ENCODE data around the gene VAMP7.
A peak's percentile ranks its signal among the peaks of the same experiment; 100 is the strongest.
"Not testable (repeated sequence)": the region's sequence is repeated elsewhere in the genome, so short reads cannot be mapped to it uniquely, and the experiment has no call there.

Gene VAMP7, protein sequence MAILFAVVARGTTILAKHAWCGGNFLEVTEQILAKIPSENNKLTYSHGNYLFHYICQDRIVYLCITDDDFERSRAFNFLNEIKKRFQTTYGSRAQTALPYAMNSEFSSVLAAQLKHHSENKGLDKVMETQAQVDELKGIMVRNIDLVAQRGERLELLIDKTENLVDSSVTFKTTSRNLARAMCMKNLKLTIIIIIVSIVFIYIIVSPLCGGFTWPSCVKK

DNA sequence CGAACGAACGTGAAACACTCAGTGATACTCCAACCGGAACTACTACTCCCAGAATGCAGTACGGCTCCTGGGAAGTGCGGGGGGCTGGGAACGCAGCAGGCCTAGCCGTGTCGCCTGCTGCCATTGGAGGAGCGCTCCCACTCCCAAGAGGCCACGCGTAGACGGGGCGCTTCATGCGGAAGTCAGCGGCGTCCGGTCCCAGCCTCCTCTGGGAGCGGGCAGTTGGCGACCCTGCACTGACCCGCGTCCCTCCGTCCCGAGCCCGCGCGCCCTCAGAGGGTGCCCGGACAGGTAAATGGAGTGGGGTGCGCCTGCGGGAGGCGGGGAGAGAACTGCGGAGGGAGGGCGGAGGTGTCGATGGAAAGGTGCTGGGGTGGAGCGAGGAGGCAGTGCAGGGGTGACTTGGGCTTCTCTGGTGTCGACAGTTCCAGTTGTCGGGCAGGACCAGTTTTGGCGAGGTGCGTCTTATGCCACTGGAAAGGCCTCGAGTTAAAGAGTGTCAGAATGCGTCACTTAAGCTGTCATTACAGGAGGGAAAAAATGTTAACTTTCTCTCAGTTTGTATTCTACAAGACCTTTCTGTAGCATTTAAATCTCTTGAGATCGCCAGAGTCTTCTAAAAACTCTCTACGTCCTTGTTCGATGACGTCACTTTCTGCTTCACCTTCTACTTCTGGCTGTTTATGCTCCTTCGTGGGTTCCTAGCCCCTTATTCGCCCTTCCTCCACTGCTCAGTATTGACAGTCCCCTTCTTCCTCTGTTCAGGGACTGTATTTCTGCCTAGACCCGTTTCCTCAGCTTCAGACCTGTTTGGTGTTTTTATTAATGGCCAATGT is at the start of gene VAMP7:
Gene VAMP7 (plus strand): TSS at position 188 of the 836 bp plus-strand sequence. CDS start 8,122 bp downstream, outside the sequence.
- peak; percentile 65 for DNase-seq (ENCODE audit: low spot score)

DNA sequence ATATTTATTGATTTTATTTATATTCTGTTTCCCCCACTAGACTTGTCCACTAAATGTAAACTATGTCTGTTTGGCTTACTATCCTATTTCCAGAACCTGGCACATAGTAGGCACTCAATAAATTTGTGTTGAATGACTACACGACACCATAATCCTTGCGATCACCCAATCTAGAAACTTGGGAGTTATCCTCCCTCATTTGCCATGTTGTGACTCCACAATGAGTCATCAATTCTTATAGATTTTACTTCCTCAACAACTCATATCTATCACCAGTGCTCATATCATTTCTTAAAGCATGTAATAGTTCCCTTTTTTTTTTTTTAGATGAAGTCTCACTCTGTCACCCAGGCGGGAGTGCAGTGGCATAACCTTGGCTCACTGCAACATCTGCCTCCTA is 39.9 kb upstream of the VAMP7 start:
- DNase-seq (ENCODE audit: low spot score): no peak

DNA sequence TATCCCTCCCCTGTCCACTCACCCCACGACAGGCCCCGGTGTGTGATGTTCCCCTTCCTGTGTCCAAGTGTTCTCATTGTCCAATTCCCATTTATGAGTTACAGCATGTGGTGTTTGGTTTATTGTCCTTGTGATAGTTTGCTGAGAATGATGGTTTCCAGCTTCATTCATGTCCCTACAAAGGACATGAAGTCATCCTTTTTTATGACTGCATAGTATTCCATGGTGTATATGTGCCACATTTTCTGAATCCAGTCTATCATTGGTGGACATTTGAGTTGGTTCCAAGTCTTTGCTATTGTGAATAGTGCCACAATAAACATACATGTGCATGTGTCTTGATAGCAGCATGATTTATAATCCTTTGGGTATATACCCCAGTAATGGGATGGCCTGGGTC is 29.4 kb upstream of the VAMP7 start:
- DNase-seq (ENCODE audit: low spot score): not testable (repeated sequence)

GRCh38 chrX:155857561-155857960 is 23.6 kb upstream of the VAMP7 start:
- DNase-seq (ENCODE audit: low spot score): no peak

- DNase-seq (ENCODE audit: low spot score): peak; percentile 9
These were observed 16.5 kb upstream of the VAMP7 start for GRCh38 chrX:155864655-155865054.

- no peak for DNase-seq (ENCODE audit: low spot score)
These were observed 16.0 kb upstream of the VAMP7 start for GRCh38 chrX:155865193-155865592.

GRCh38 chrX:155867821-155868220 is 13.3 kb upstream of the VAMP7 start:
- DNase-seq (ENCODE audit: low spot score): no peak

DNA sequence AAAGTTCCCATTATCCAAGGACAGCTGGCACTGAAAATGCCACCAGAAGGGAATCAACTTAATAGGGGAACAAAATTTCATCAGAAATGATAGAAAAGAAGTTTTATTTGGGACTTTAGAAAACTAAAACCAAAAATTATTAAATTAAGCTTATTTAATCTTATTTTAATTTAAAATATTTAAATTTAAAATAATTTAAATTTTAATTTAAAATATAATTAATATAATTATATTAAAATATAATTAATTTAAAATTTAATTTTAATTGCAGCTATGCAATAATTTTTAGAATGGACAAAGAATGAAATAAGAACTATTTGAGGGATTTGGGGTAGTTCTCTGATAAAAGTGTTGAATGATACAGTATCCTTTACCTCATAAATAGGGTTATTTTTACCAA is 10.2 kb upstream of the VAMP7 start:
- no peak for DNase-seq (ENCODE audit: low spot score)

GRCh38 chrX:155871934-155872333 is 9.2 kb upstream of the VAMP7 start:
- no peak for DNase-seq (ENCODE audit: low spot score)

DNA sequence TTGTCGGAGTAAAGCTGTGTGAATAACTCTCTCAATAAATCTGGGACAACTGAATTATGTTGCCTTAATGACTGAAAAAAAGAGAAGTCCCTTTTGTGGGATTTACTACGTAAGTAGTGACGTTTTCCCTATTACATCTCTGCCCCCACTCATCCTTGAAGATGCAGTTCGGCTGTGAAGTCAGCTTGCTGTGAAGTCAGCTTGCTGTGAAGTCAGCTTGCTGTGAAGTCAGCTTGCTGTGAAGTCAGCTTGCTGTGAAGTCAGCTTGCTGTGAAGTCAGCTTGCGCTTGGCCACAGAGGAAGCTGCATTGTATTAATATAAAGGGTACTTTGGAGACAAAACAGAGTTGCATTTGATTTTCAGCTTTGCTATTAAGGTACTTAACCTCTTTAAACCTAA is 8.0 kb upstream of the VAMP7 start:
- DNase-seq (ENCODE audit: low spot score): no peak

- no peak for DNase-seq (ENCODE audit: low spot score)
These were observed 6.4 kb upstream of the VAMP7 start for GRCh38 chrX:155874571-155875244.

DNA sequence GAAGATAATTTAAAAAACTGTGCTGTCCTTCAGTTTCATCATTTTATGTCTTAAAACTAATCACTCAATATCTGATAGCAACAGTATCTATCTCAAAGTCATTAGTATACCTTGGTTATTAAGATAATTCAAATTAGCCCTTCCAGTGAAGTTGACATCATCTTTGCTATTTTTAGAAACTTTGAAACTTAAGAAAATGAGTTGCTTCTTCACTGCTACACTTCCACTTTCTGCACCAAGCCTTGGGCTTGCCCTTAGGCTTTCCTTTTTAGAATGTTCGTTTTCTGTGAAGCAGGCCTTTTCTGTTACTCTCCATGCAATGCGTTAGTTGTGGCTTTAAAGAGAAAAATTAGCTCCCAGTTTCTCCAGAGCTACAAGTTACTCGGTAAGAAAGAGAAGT is 4.4 kb upstream of the VAMP7 start:
- no peak for DNase-seq (ENCODE audit: low spot score)

DNA sequence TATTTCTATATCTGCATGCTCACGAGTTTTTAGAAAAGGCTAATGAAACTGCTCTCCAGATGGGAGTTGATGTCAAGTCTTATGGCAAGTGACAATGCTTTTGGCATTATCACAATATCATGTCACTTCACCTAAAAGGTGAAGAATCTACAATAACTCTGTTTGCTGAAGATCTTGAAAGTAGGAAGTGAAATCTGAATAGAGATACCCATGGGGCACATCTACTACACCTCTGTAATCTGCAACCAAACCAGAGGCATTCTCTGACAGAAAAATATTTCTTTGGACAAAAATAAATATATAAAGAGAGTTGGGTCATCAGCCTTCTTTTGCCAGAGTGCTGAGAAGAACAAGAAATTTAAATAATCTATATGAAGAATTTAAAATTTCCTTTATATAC is 3.9 kb upstream of the VAMP7 start:
- DNase-seq (ENCODE audit: low spot score): no peak

GRCh38 chrX:155880586-155881157 is 473 bp upstream of the VAMP7 start:
- DNase-seq (ENCODE audit: low spot score): no peak

- no peak for DNase-seq (ENCODE audit: low spot score)
These were observed 5.3 kb downstream of the VAMP7 start for GRCh38 chrX:155886409-155886808.

DNA sequence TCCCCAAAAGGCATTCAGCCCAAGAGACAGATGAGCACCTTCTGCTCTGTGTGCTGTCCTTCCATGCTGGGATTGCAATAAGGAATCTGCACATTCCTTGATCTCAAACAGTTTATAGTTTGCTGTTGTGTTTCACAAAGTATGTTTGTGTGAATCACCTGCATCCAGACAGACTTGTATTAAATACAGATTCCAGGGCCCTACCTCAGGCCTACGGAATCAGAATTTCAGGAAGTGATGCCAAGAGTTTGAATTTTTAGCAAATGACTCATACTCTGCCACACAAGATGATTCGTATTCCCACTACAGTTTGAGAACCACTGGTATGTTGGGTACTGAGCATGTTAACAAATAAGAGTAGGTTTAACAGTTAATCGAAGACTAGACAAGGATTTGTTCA is 7.0 kb downstream of the VAMP7 start:
- peak; percentile 8 for DNase-seq (ENCODE audit: low spot score)

- no peak for DNase-seq (ENCODE audit: low spot score)
These were observed 8.2 kb downstream of the VAMP7 start for GRCh38 chrX:155889328-155889727.

GRCh38 chrX:155891446-155892210 is 10.5 kb downstream of the VAMP7 start:
- DNase-seq (ENCODE audit: low spot score): no peak

DNA sequence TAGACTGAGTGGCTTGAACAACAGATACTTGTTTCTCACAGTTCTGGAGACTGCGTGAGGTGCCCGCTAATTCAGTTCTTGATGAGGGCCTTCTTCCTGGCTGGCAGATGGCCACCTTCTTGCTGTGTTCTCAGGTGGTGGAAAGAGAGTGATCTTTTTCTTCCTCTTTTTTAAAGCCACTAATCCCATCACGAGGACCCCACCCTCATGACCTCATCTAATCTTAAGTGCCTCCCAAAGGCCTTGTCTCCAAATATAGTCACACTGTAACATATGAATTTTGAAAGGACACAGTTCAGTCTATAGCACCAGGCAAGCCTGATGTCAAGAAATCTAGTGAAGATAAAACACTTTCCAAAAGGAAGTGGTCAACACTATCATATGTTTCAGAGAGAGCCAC is 12.4 kb downstream of the VAMP7 start:
- no peak for DNase-seq (ENCODE audit: low spot score)

- no peak for DNase-seq (ENCODE audit: low spot score)
These were observed 15.4 kb downstream of the VAMP7 start for GRCh38 chrX:155896512-155896911.

DNA sequence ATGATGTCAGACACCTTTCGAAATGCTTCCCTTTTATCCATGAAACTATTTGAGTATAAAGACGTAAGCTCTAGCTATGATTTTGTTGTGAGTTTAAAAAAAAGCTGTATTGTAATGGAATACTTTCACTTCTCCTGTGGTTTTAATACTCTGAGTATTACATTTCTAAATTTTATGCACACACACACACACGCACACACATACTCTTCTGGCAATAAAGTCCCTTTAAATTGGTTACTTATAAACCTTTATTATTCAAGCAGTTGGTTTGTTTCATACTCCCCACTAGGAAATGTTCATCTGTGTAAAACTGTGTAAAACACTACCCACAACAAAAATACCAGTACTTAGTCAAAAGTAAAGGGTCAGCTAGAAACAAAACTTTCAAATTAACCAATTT is 18.2 kb downstream of the VAMP7 start:
- DNase-seq (ENCODE audit: low spot score): no peak

- DNase-seq (ENCODE audit: low spot score): no peak
These were observed 19.6 kb downstream of the VAMP7 start for GRCh38 chrX:155900765-155901164.

Data from hepatic stellate cell (primary cell).